GM19455 (cell line): ENCODE measurements around the gene MEF2B.
"Not testable (repeated sequence)": the region's sequence is repeated elsewhere in the genome, so short reads cannot be mapped to it uniquely, and the experiment has no call there.

Experiments
- ATAC-seq: cut with Tn5 transposase; IDR thresholded peaks from one replicate; pipeline ENCODE4 v1.9.1; 2021; ENCODE audit not compliant: unreplicated experiment

The MEF2B gene

GRCh38 chr19:19193926-19194325 lies 23.9 kb upstream of the MEF2B start:
- ATAC-seq = no peak

GRCh38 chr19:19192910-19193423 lies 22.9 kb upstream of the MEF2B start:
- ATAC-seq = no peak

GRCh38 chr19:19192078-19192882 lies 22.2 kb upstream of the MEF2B start, which contains the start of the genes BORCS8 and RFXANK:
TSS of gene BORCS8 (minus strand) at chr19:19192152. CDS start at chr19:19192117, 35 bp downstream.
TSS of gene RFXANK (plus strand) at chr19:19192258. CDS start at chr19:19193947, 1,689 bp downstream.
- ATAC-seq = peak; percentile 78

GRCh38 chr19:19191768-19192077 lies 21.7 kb upstream of the MEF2B start:
- no peak for ATAC-seq

GRCh38 chr19:19186742-19187141 lies 16.7 kb upstream of the MEF2B start:
- ATAC-seq = no peak

GRCh38 chr19:19185853-19186740 lies 16.0 kb upstream of the MEF2B start:
- ATAC-seq = no peak

- ATAC-seq = no peak
These were observed 11.5 kb upstream of the MEF2B start for GRCh38 chr19:19181488-19181998.

GRCh38 chr19:19179548-19180441 lies 9.7 kb upstream of the MEF2B start:
- no peak for ATAC-seq

- ATAC-seq = no peak
These were observed 6.9 kb upstream of the MEF2B start for GRCh38 chr19:19176950-19177349.

GRCh38 chr19:19173243-19173642 lies 3.2 kb upstream of the MEF2B start:
- not testable (repeated sequence) for ATAC-seq

GRCh38 chr19:19171821-19172532 lies 1.9 kb upstream of the MEF2B start:
- ATAC-seq = no peak

GRCh38 chr19:19170873-19171672 lies 1.0 kb upstream of the MEF2B start:
- no peak for ATAC-seq

- no peak for ATAC-seq
These were observed 619 bp downstream of the MEF2B start for GRCh38 chr19:19169236-19170052.

- ATAC-seq = no peak
These were observed 2.5 kb downstream of the MEF2B start for GRCh38 chr19:19167612-19168011.

GRCh38 chr19:19165396-19165795 lies 4.7 kb downstream of the MEF2B start:
- ATAC-seq = no peak

GRCh38 chr19:19162495-19162894 lies 7.6 kb downstream of the MEF2B start:
- no peak for ATAC-seq

GRCh38 chr19:19160461-19161035 lies 9.5 kb downstream of the MEF2B start:
- ATAC-seq = no peak

GRCh38 chr19:19159534-19159933 lies 10.5 kb downstream of the MEF2B start:
- ATAC-seq = no peak
